H1 (cell line): ENCODE results near the gene RFK. TPM values are rescaled to one million over a fixed set of nuclear protein-coding genes. Genes with fewer than 3 reads are reported as not detected.

ENCODE experiments used
- ASH2L ChIP-seq: fragments of 200-600, 300-600 bp; sonication (generic); IDR thresholded peaks from one replicate; pipeline ENCODE4 v1.7.1; 2017; ENCODE audit warnings: low read length
- CHD1 ChIP-seq: IDR thresholded peaks from 2 replicates; pipeline ENCODE4 v1.6.1; 2012; ENCODE audit warnings: low read depth, low read length, improper control_type of control experiment
- CHD2 ChIP-seq: IDR thresholded peaks from 2 replicates; pipeline ENCODE4 v1.6.1; 2012; ENCODE audit warnings: low read length, improper control_type of control experiment
- CREB1 ChIP-seq: IDR thresholded peaks from 2 replicates; pipeline ENCODE4 v1.6.1; 2012; ENCODE audit warnings: inconsistent platforms
- EGR1 ChIP-seq: IDR thresholded peaks from 2 replicates; pipeline ENCODE4 v1.6.1; 2011; ENCODE audit warnings: low read depth, low read length, borderline replicate concordance
- EP300 ChIP-seq, 2 experiments: IDR thresholded peaks; 1 replicate in 1 of 2; 2 replicates in 1 of 2; pipeline ENCODE4 v1.6.1; 2011 to 2012; ENCODE audit warnings: low read depth in 2 of 2, low read length in 2 of 2, mild to moderate bottlenecking in 2 of 2, borderline replicate concordance in 1 of 2, inconsistent platforms in 1 of 2, moderate library complexity in 1 of 2
- EZH2 ChIP-seq: fragments of 200-600 bp; sonication (generic); IDR thresholded peaks from 2 replicates; pipeline ENCODE4 v1.7.1; 2012; ENCODE audit warnings: low read depth, mild to moderate bottlenecking, moderate library complexity, low read length, inconsistent platforms; ENCODE audit not compliant: severe bottlenecking
- HDAC2 ChIP-seq, 2 experiments: fragments of 300-600 bp in 1 of 2; sonication (generic) in 1 of 2; IDR thresholded peaks; 2 replicates each; pipeline ENCODE4 v1.6.1; 2011 to 2012; ENCODE audit warnings: low read depth in 2 of 2, low read length in 2 of 2, mild to moderate bottlenecking in 2 of 2, moderate library complexity in 2 of 2, borderline replicate concordance in 1 of 2, inconsistent platforms in 1 of 2
- HDAC6 ChIP-seq: IDR thresholded peaks from one replicate; pipeline ENCODE4 v1.7.1; 2012; ENCODE audit warnings: low read depth, mild to moderate bottlenecking, inconsistent platforms, low read length, moderate library complexity
- KDM1A ChIP-seq: fragments of 200-600, 300-600 bp; sonication (generic); IDR thresholded peaks from 2 replicates; pipeline ENCODE4 v1.7.1; 2016; ENCODE audit warnings: mild to moderate bottlenecking, low read length, borderline replicate concordance
- KDM5A ChIP-seq: fragments of 200-600 bp; IDR thresholded peaks from 2 replicates; pipeline ENCODE4 v1.7.1; 2012; ENCODE audit warnings: mild to moderate bottlenecking, low read length, inconsistent platforms, mixed read lengths
- MAX ChIP-seq: IDR thresholded peaks from 2 replicates; pipeline ENCODE4 v1.6.1; 2012; ENCODE audit warnings: inconsistent platforms
- PHF8 ChIP-seq: fragments of 200-600 bp; sonication (generic); conservative IDR thresholded peaks from 2 replicates; pipeline ENCODE4 v1.7.1; 2012; ENCODE audit warnings: low read depth, mild to moderate bottlenecking, inconsistent platforms, low read length, moderate library complexity
- POLR2A ChIP-seq, 2 experiments: IDR thresholded peaks; 1 replicate in 1 of 2; 2 replicates in 1 of 2; pipeline ENCODE4 v1.6.1; 2011; ENCODE audit warnings: low read depth in 2 of 2, low read length in 2 of 2, mild to moderate bottlenecking in 2 of 2; ENCODE audit errors: control extremely low read depth in 1 of 2
- POLR2AphosphoS5 ChIP-seq: IDR thresholded peaks from 2 replicates; pipeline ENCODE4 v1.6.1; 2011; ENCODE audit warnings: low read depth, low read length
- RBBP5 ChIP-seq: IDR thresholded peaks from 2 replicates; pipeline ENCODE4 v1.7.1; 2012; ENCODE audit warnings: low read depth, mild to moderate bottlenecking, inconsistent platforms, low read length, moderate library complexity, borderline replicate concordance
- SP4 ChIP-seq: IDR thresholded peaks from 2 replicates; pipeline ENCODE4 v1.6.1; 2012; ENCODE audit warnings: low read length, inconsistent platforms
- TAF1 ChIP-seq: IDR thresholded peaks from 2 replicates; pipeline ENCODE4 v1.6.1; 2011; ENCODE audit warnings: mild to moderate bottlenecking, low read depth, low read length
- TAF7 ChIP-seq: optimal IDR thresholded peaks from 2 replicates; pipeline ENCODE3; 2011; ENCODE audit warnings: low read depth, mild to moderate bottlenecking, inconsistent platforms, low read length, moderate library complexity, borderline replicate concordance
- TBP ChIP-seq: IDR thresholded peaks from 2 replicates; pipeline ENCODE4 v1.6.1; 2011; ENCODE audit warnings: low read depth, low read length, improper control_type of control experiment
- TCF12 ChIP-seq: IDR thresholded peaks from 2 replicates; pipeline ENCODE4 v1.6.1; 2011; ENCODE audit warnings: low read depth, mild to moderate bottlenecking, low read length
- YY1 ChIP-seq: IDR thresholded peaks from 2 replicates; pipeline ENCODE4 v1.6.1; 2011; ENCODE audit warnings: low read depth, mild to moderate bottlenecking, low read length
- polyA plus RNA-seq, 7 experiments: library from polyadenylated mRNA; depleted of rRNA in 3 of 7; stranded (reverse) in 5 of 7; unstranded in 2 of 7; fragments of >200 nt in 5 of 7; fragments of 200-250 nt in 2 of 7; gene quantifications; 1 replicate in 5 of 7; 2 replicates in 1 of 7; 4 replicates in 1 of 7; pipeline versions ENCODE4 v1.2.1 to v1.2.3, GENCODE V29; 2011 to 2013; ENCODE audit warnings: missing spikeins in 2 of 7, mixed read lengths in 2 of 7
- total RNA-seq: library from RNA; stranded (reverse); fragmentation: NEBNext Ultra II Directional; extraction: Animal tissue kit (Norgen Biotek cat#: 25700); gene quantifications from 2 replicates; pipeline ENCODE4 v1.2.1, GENCODE V29; 2021

Gene RFK
- total and polyA plus RNA-seq, 2 of the 8 experiments (the other 6 are each of a cell fraction or from before 2014, with no cell fraction given) = 4.3 to 10.6 TPM

- TF ChIP-seq HDAC2 (IDR thresholded peaks at IDR 0.05; ENCODE audit: borderline replicate concordance in 1 of 2, low read depth in 2 of 2, low read length in 2 of 2) (0 out of 4 replicates have a peak, but pooled peaks of 1 of the 2 experiments have one; percentile 17), POLR2A (IDR thresholded peaks at IDR 0.05; ENCODE audit: control extremely low read depth in 1 of 2, low read depth in 2 of 2, low read length in 2 of 2) (peak; percentile 50 to 75), KDM5A (no peak), PHF8 (peak; percentile 71), EP300 (IDR thresholded peaks at IDR 0.05; ENCODE audit: borderline replicate concordance in 1 of 2, low read depth in 2 of 2, low read length in 2 of 2) (peak in 1 of 2 experiments; percentile 65; a peak in 1 of 3 replicates), ASH2L (peak; percentile 76), TBP (0 out of 2 replicates have a peak, but pooled peaks have one; percentile 38), KDM1A (peak; percentile 49; the same call in 1 of the 2 replicates), CHD1 (no peak), CHD2 (0 out of 2 replicates have a peak, but pooled peaks have one; percentile 29), EZH2 (no peak), RBBP5 (peak; percentile 87; the same call in 1 of the 2 replicates), EGR1 (no peak; the same call in 1 of the 2 replicates), TAF7 (peak; percentile 60), TAF1 (peak; percentile 83), TCF12 (0 out of 2 replicates have a peak, but pooled peaks have one; percentile 65), POLR2AphosphoS5 (peak; percentile 19), MAX (peak; percentile 67), YY1 (0 out of 2 replicates have a peak, but pooled peaks have one; percentile 54), HDAC6 (no peak), CREB1 (peak; percentile 27; the same call in 1 of the 2 replicates), SP4 (no peak)
Measured at GRCh38 chr9:76394195-76394959, at the start of gene RFK (continued).
